Natural killer cell (primary cell): ENCODE data around the gene LRCH1. TPM values are rescaled to one million over a fixed set of nuclear protein-coding genes. Genes with fewer than 3 reads are reported as not detected.

ENCODE experiments used
- ATAC-seq, 3 donors: fragments of 150-1000 bp in 2 of 3; fragments of 200-7000 bp in 1 of 3; cut with Tn5 transposase; 1 replicate in 1 of 3; 2 replicates in 2 of 3; pipeline ENCODE4 v1.10.0; 2021; ENCODE audit warnings: mild to moderate bottlenecking in 2 of 3, moderate library complexity in 2 of 3
- DNase-seq, 2 donors: peaks; one replicate each; pipeline versions ENCODE4 v3.0.0 to v3.0.0-alpha.2; 2013 to 2021; ENCODE audit warnings: mixed read lengths in 1 of 2
- H3K27ac ChIP-seq: one replicate; pipeline ENCODE4 v1.5.1; 2013; ENCODE audit warnings: mild to moderate bottlenecking, low read length
- H3K27me3 ChIP-seq: one replicate; pipeline ENCODE4 v1.6.1; 2013; ENCODE audit warnings: low read length; ENCODE audit not compliant: control insufficient read depth, insufficient read depth
- H3K36me3 ChIP-seq: one replicate; pipeline ENCODE4 v1.6.1; 2013; ENCODE audit warnings: low read length; ENCODE audit not compliant: control insufficient read depth, insufficient read depth
- H3K4me1 ChIP-seq: one replicate; pipeline ENCODE4 v1.6.1; 2013; ENCODE audit warnings: low read length; ENCODE audit not compliant: control insufficient read depth, insufficient read depth
- H3K4me3 ChIP-seq: one replicate; pipeline ENCODE4 v1.5.1; 2013; ENCODE audit warnings: low read length
- H3K9me3 ChIP-seq: one replicate; pipeline ENCODE4 v1.6.1; 2013; ENCODE audit warnings: low read length; ENCODE audit not compliant: control insufficient read depth, insufficient read depth
- H3K27ac Mint-ChIP-seq, 2 donors: one replicate each; pipeline ENCODE4 v1.8.0; 2022; ENCODE audit warnings: mild to moderate bottlenecking in 2 of 2, mixed read lengths in 2 of 2, moderate library complexity in 1 of 2
- H3K27me3 Mint-ChIP-seq, 2 donors: one replicate each; pipeline ENCODE4 v1.8.0; 2022; ENCODE audit warnings: low read depth in 2 of 2, mixed read lengths in 2 of 2
- H3K36me3 Mint-ChIP-seq: one replicate; pipeline ENCODE4 v1.8.0; 2022; ENCODE audit warnings: mixed read lengths
- H3K4me1 Mint-ChIP-seq, 2 donors: one replicate each; pipeline ENCODE4 v1.8.0; 2022; ENCODE audit warnings: mixed read lengths in 2 of 2
- H3K4me3 Mint-ChIP-seq: one replicate; pipeline ENCODE4 v1.8.0; 2022; ENCODE audit warnings: mild to moderate bottlenecking, moderate library complexity, mixed read lengths
- H3K9me3 Mint-ChIP-seq, 2 donors: one replicate each; pipeline ENCODE4 v1.8.0; 2022; ENCODE audit warnings: mixed read lengths in 2 of 2
- WGBS: methylation state at CpG from one replicate; pipeline ENCODE4 v1.1.7; 2013; ENCODE audit warnings: missing lambda C conversion rate; ENCODE audit not compliant: insufficient coverage; 5-methylcytosine and 5-hydroxymethylcytosine counted together
- intact Hi-C: fragments of 100-400 bp; cut with micrococcal nuclease; formaldehyde crosslinking; loops from one replicate; pipeline ENCODE4 v1.14.2; 2022
- total RNA-seq, 4 donors: library from RNA; stranded (reverse); fragments of 120-200 nt in 1 of 4; gene quantifications; one replicate each; pipeline versions ENCODE4 v1.2.3 to v1.2.4, GENCODE V29; 2013 to 2022
- TF ChIP-seq, protein P1 (sequence below): fragments of 200-600 bp; IDR thresholded peaks from one replicate; pipeline ENCODE4 v1.8.0; 2022; ENCODE audit warnings: antibody characterized with exemption

The LRCH1 gene
- total RNA-seq, 3 donors from 2014 or later (not counting 1 experiment from before 2014, with no cell fraction given), result 23.7 to 32.2 (median 29.6) TPM

DNA sequence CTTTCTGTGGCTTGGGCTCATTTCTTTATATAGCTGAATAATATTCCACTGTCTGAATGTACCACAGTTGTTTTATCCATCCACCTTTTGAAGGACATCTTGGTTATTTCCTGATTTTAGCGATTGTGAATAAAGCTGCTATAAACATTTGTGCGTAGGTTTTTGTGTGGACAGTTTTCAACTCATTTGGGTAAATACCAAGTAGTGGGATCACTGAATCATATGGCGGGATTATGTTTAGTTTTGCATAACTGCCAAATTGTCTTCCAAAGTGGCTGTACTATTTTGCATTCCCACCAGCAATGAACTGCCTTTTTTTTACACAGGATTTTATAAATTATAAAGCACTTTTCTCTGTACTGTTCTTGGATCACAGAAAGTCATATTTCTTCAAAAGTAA is 13.7 kb upstream of the LRCH1 start:
- Mint-ChIP-seq H3K36me3 (no peaks in the 10 kb centered on the region), H3K27ac (no peak overlapping the region), H3K27me3 (peaks cover 0 to 5% of the 10 kb centered on the region in 2 donors), H3K9me3 (no peaks in the 10 kb centered on the region), H3K4me1 (no peaks in the 10 kb centered on the region), H3K4me3 (no peak overlapping the region)
- Histone ChIP-seq H3K36me3 (no peaks in the 10 kb centered on the region), H3K9me3 (no peaks in the 10 kb centered on the region), H3K27ac (no peak overlapping the region), H3K4me3 (no peak overlapping the region), H3K27me3 (no peaks in the 10 kb centered on the region), H3K4me1 (no peaks in the 10 kb centered on the region)
- intact Hi-C loops, result no loop called here
- TF ChIP-seq, protein P1, sequence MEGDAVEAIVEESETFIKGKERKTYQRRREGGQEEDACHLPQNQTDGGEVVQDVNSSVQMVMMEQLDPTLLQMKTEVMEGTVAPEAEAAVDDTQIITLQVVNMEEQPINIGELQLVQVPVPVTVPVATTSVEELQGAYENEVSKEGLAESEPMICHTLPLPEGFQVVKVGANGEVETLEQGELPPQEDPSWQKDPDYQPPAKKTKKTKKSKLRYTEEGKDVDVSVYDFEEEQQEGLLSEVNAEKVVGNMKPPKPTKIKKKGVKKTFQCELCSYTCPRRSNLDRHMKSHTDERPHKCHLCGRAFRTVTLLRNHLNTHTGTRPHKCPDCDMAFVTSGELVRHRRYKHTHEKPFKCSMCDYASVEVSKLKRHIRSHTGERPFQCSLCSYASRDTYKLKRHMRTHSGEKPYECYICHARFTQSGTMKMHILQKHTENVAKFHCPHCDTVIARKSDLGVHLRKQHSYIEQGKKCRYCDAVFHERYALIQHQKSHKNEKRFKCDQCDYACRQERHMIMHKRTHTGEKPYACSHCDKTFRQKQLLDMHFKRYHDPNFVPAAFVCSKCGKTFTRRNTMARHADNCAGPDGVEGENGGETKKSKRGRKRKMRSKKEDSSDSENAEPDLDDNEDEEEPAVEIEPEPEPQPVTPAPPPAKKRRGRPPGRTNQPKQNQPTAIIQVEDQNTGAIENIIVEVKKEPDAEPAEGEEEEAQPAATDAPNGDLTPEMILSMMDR, result no peak
- ATAC-seq (no peak), DNase-seq (no peak)
- 100% methylated on average over 3 of the region's 3 CpGs for WGBS

DNA sequence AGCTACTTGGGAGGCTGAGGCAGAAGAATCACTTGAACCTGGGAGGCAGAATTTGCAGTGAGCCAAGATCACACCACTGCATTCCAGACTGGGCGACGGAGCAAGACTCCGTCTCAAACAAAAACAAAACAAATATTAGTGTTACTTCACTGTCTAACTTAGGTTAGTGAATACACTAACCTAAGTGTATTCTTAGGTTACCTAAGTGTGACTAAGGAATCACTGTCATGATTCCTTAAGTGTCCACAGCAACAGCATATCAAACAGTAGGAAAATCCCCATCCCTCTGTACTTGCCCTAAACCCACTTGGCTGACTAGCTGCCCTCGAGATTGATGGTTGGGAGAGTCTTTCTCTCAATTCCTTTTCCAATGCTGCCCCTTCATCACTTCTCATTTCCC is 11.8 kb upstream of the LRCH1 start:
- intact Hi-C loops, result no loop called here
- TF ChIP-seq, protein P1, result no peak
- Mint-ChIP-seq H3K36me3 (no peaks in the 10 kb centered on the region), H3K27me3 (peaks cover under 1 to 9% of the 10 kb centered on the region in 2 donors), H3K27ac (no peak overlapping the region), H3K4me1 (no peaks in the 10 kb centered on the region), H3K9me3 (no peaks in the 10 kb centered on the region), H3K4me3 (no peak overlapping the region)
- H3K4me1 ChIP-seq, result no peaks in the 10 kb centered on the region
- ATAC-seq, result no peak
- 88% methylated on average over 4 of the region's 4 CpGs for WGBS
- H3K27ac ChIP-seq, result no peak overlapping the region
- no peak overlapping the region for H3K4me3 ChIP-seq
- DNase-seq, result no peak
- H3K9me3 ChIP-seq, result no peaks in the 10 kb centered on the region
- H3K27me3 ChIP-seq, result no peaks in the 10 kb centered on the region
- H3K36me3 ChIP-seq, result no peaks in the 10 kb centered on the region

DNA sequence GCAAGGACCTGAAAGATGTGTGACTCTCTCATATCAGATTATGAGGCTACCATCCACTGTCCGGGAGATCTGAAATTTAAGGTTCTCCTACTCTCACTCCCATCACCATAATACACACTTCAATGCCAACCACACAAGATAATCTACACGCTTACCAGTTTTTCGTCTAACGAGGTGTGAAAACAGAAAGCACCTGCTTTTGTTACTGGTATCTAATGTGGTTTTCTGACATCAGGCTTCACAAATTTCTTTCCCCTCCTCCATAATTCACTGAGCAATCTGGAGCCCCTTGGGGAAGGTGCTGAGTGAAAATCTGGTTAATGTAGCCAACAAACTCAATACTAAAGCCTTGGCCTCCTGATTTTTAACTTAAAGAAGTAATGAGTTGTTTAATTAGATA is 10.1 kb upstream of the LRCH1 start:
- ATAC-seq (peak in 2 of 3 donors; percentile 21 to 37), DNase-seq (peak in 1 of 2 donors; percentile 20)
- Histone ChIP-seq H3K4me1 (no peaks in the 10 kb centered on the region), H3K27me3 (no peaks in the 10 kb centered on the region), H3K9me3 (no peaks in the 10 kb centered on the region), H3K27ac (no peak overlapping the region), H3K4me3 (no peak overlapping the region), H3K36me3 (no peaks in the 10 kb centered on the region)
- Mint-ChIP-seq H3K9me3 (no peaks in the 10 kb centered on the region), H3K27ac (no peak overlapping the region), H3K36me3 (no peaks in the 10 kb centered on the region), H3K4me1 (no peaks in the 10 kb centered on the region), H3K27me3 (peaks cover 4 to 9% of the 10 kb centered on the region in 2 donors), H3K4me3 (no peak overlapping the region)
- TF ChIP-seq, protein P1, result no peak
- intact Hi-C loops, result no loop called here
- 8% methylated on average over 4 of the region's 4 CpGs for WGBS

DNA sequence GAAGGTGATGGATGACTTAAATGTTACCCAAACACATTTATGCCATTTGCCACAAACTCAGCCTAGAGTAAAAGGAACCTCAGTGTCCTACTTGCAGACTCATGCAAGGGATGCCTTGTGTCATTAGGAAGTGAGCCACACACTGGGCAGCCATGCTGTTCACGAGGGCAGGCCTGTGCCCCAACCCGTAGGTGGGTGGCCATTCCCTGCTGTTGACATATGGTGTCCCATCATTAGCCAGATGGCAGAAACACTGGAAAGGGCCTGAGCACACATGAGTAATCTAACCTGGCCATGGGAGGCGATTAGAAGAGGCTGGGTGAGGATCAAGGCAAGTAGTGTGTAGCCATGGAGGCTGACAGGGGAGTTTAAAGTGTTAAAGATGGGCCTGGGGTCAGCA is 9.7 kb upstream of the LRCH1 start:
- no peaks in the 10 kb centered on the region for H3K9me3 ChIP-seq
- no peaks in the 10 kb centered on the region for H3K27me3 ChIP-seq
- TF ChIP-seq, protein P1, result no peak
- H3K36me3 Mint-ChIP-seq, result no peaks in the 10 kb centered on the region
- H3K4me1 Mint-ChIP-seq, result no peaks in the 10 kb centered on the region
- ATAC-seq, result no peak
- H3K4me3 ChIP-seq, result no peak overlapping the region
- intact Hi-C loops, result no loop called here
- peaks cover 4 to 9% of the 10 kb centered on the region in 2 donors for H3K27me3 Mint-ChIP-seq
- H3K27ac Mint-ChIP-seq, result peak overlapping the region in 1 of 2 donors; percentile 46
- H3K27ac ChIP-seq, result no peak overlapping the region
- no peaks in the 10 kb centered on the region for H3K36me3 ChIP-seq
- no peaks in the 10 kb centered on the region for H3K4me1 ChIP-seq
- no peak for DNase-seq
- WGBS, result 89% methylated on average over 3 of the region's 3 CpGs
- H3K9me3 Mint-ChIP-seq, result no peaks in the 10 kb centered on the region
- no peak overlapping the region for H3K4me3 Mint-ChIP-seq
